ENCODE results near the gene HSF5.
A peak's percentile ranks its signal among the peaks of the same experiment; 100 is the strongest.
"Not testable (repeated sequence)": the region's sequence is repeated elsewhere in the genome, so short reads cannot be mapped to it uniquely, and the experiment has no call there.

Gene HSF5

GRCh38 chr17:58481798-58482197 is 6.4 kb downstream of the HSF5 start:
- DNase-seq (ENCODE audit: low read depth), result not testable (repeated sequence)

GRCh38 chr17:58480090-58480489 is 8.1 kb downstream of the HSF5 start:
- no peak for DNase-seq (ENCODE audit: low read depth)

GRCh38 chr17:58476812-58477211 is 11.4 kb downstream of the HSF5 start:
- DNase-seq (ENCODE audit: low read depth), result no peak

- DNase-seq (ENCODE audit: low read depth), result no peak
Observed at GRCh38 chr17:58475985-58476384, 12.2 kb downstream of the HSF5 start.

GRCh38 chr17:58470356-58470755 is 17.9 kb downstream of the HSF5 start:
- no peak for DNase-seq (ENCODE audit: low read depth)

- DNase-seq (ENCODE audit: low read depth), result no peak
Observed at GRCh38 chr17:58468944-58469343, 19.3 kb downstream of the HSF5 start.

GRCh38 chr17:58455491-58455890 is 32.7 kb downstream of the HSF5 start:
- DNase-seq (ENCODE audit: low read depth), result no peak

- DNase-seq (ENCODE audit: low read depth), result no peak
Observed at GRCh38 chr17:58452738-58453137, 35.5 kb downstream of the HSF5 start.

- DNase-seq (ENCODE audit: low read depth), result peak; percentile 60
Observed at GRCh38 chr17:58447039-58447975, 40.9 kb downstream of the HSF5 start.

GRCh38 chr17:58446086-58446485 is 42.1 kb downstream of the HSF5 start:
- DNase-seq (ENCODE audit: low read depth), result no peak

- no peak for DNase-seq (ENCODE audit: low read depth)
Observed at GRCh38 chr17:58436805-58437239, 51.4 kb downstream of the HSF5 start.

GRCh38 chr17:58436245-58436644 is 52.0 kb downstream of the HSF5 start:
- DNase-seq (ENCODE audit: low read depth), result no peak

GRCh38 chr17:58432806-58433573 is 55.2 kb downstream of the HSF5 start:
- DNase-seq (ENCODE audit: low read depth), result no peak

- no peak for DNase-seq (ENCODE audit: low read depth)
Observed at GRCh38 chr17:58427807-58428206, 60.4 kb downstream of the HSF5 start.

GRCh38 chr17:58421711-58422110 is 66.5 kb downstream of the HSF5 start:
- no peak for DNase-seq (ENCODE audit: low read depth)

GRCh38 chr17:58420827-58421226 is 67.4 kb downstream of the HSF5 start:
- no peak for DNase-seq (ENCODE audit: low read depth)

GRCh38 chr17:58417300-58418092 is 70.7 kb downstream of the HSF5 start, which contains the start of gene RNF43:
Gene RNF43, minus strand, starts transcription at chr17:58417534. Its CDS starts 1,957 bp downstream, at chr17:58415577.
- peak; percentile 78 for DNase-seq (ENCODE audit: low read depth)

- DNase-seq (ENCODE audit: low read depth), result no peak
Observed at GRCh38 chr17:58416937-58417299, 71.3 kb downstream of the HSF5 start.

- DNase-seq (ENCODE audit: low read depth), result no peak
Observed at GRCh38 chr17:58416396-58416795, 71.8 kb downstream of the HSF5 start.

- no peak for DNase-seq (ENCODE audit: low read depth)
Observed at GRCh38 chr17:58415371-58416055, 72.7 kb downstream of the HSF5 start.

GRCh38 chr17:58414596-58414997 is 73.6 kb downstream of the HSF5 start:
- DNase-seq (ENCODE audit: low read depth), result no peak

- DNase-seq (ENCODE audit: low read depth), result no peak
Observed at GRCh38 chr17:58413684-58414083, 74.5 kb downstream of the HSF5 start.

Data from activated T-cell treated with anti-CD3 and anti-CD28 coated beads for 48 hours (primary cell).